ENCODE results near the gene APOB. TPM values are rescaled to one million over a fixed set of nuclear protein-coding genes. Genes with fewer than 3 reads are reported as not detected.

APOB gene
- total and polyA plus RNA-seq, 2 of the 8 experiments (the other 6 are each of a cell fraction or from before 2014, with no cell fraction given) = 0.15 to 0.61 TPM

- Histone ChIP-seq H2BK15ac (ENCODE audit: low read length) (no peak overlapping the region), H4K5ac (ENCODE audit: insufficient read length, low read depth, low read length) (no peak overlapping the region), H4K20me1 (replicated peaks in 1 of 2; ENCODE audit: control insufficient read depth in 1 of 2, insufficient read depth in 2 of 2, low read length in 2 of 2) (no peaks in the 10 kb centered on the region), H2BK5ac (ENCODE audit: low read depth, low read length) (no peak overlapping the region), H2AFZ (ENCODE audit: low read length) (no peak overlapping the region), H3K9me3 (ENCODE audit: insufficient read depth in 2 of 2, low read depth in 1 of 2, low read length in 1 of 2) (no peaks in the 10 kb centered on the region), H3K27me3 (replicated peaks in 1 of 4; ENCODE audit: control insufficient read depth in 3 of 4, extremely low read depth in 1 of 4, insufficient read depth in 3 of 4, low read length in 3 of 4) (no peaks in the 10 kb centered on the region), H3K18ac (ENCODE audit: extremely low read depth, low read length) (no peak overlapping the region), H3K4ac (replicated peaks; ENCODE audit: insufficient read length, low read depth, low read length) (no peak overlapping the region), H2BK12ac (ENCODE audit: low read depth, low read length) (no peak overlapping the region), H3K79me1 (ENCODE audit: low read depth, low read length) (no peaks in the 10 kb centered on the region), H3K14ac (ENCODE audit: insufficient read length) (no peak overlapping the region), H3K9ac (replicated peaks in 1 of 4; ENCODE audit: extremely low read depth in 1 of 4, low read depth in 3 of 4, low read length in 3 of 4) (no peak overlapping the region), H3K23ac (ENCODE audit: insufficient read length) (no peak overlapping the region), H3K4me2 (ENCODE audit: insufficient read depth in 1 of 2, low read depth in 2 of 2, low read length in 2 of 2) (no peak overlapping the region), H3K56ac (replicated peaks; ENCODE audit: insufficient read length, low read depth, low read length) (no peak overlapping the region), H2BK120ac (replicated peaks; ENCODE audit: low read depth, low read length) (no peak overlapping the region), H3K23me2 (ENCODE audit: low read depth, low read length) (no peaks in the 10 kb centered on the region; the same call in 1 of the 2 replicates), H3K79me2 (ENCODE audit: control insufficient read depth in 1 of 2, insufficient read depth in 2 of 2, low read length in 2 of 2) (no peaks in the 10 kb centered on the region), H3K27ac (ENCODE audit: low read depth, low read length) (no peak overlapping the region), H2BK20ac (ENCODE audit: low read length) (no peak overlapping the region), H3K36me3 (ENCODE audit: control insufficient read depth in 2 of 4, insufficient read depth in 4 of 4, low read length in 3 of 4) (no peaks in the 10 kb centered on the region), H4K8ac (ENCODE audit: extremely low read depth, insufficient read depth, low read length) (no peak overlapping the region), H3K4me3 (ENCODE audit: extremely low read depth in 1 of 4, insufficient read depth in 2 of 4, low read depth in 3 of 4, low read length in 4 of 4) (no peak overlapping the region), H3K4me1 (replicated peaks in 1 of 4; ENCODE audit: control insufficient read depth in 3 of 4, insufficient read depth in 4 of 4, low read length in 3 of 4) (peaks cover 0 to 7% (median 2%) of the 10 kb centered on the region in 4 experiments; a peak in 1 of 7 replicates), H2AK5ac (ENCODE audit: low read depth, low read length) (no peak overlapping the region), H4K91ac (replicated peaks; ENCODE audit: insufficient read length, low read length) (no peak overlapping the region)
- DNase-seq (ENCODE audit: low read depth in 1 of 2, low spot score in 2 of 2) (no peak), FAIRE-seq (no peak)
- CTCF ChIA-PET (ENCODE audit: partially characterized antibody) = interaction anchor here (0.8 to 3.4 kb wide), 4 partner anchors 10 to 322 kb away, joined by 3 to 13 read pairs (median 6); no protein-coding TSS in a partner anchor
- 88% methylated on average over 7 of the region's 7 CpGs; no CpG with 5 or more reads in 1 of the 2 experiments for WGBS, 2 experiments (ENCODE audit: extremely low coverage in 1 of 2, insufficient coverage in 1 of 2, insufficient read length in 1 of 2, insufficient replicate concordance in 2 of 2, low coverage in 1 of 2, low lambda C conversion rate in 2 of 2, missing lambda C conversion rate in 1 of 2)
- POLR2A ChIA-PET (ENCODE audit: partially characterized antibody) = no interaction called here
- TF ChIP-seq RNF2 (IDR thresholded peaks at IDR 0.05; ENCODE audit: borderline replicate concordance, low read depth, low read length, missing control alignments, poor library complexity, severe bottlenecking) (no peak), USF2 (IDR thresholded peaks at IDR 0.05; ENCODE audit: low read length) (no peak), POLR2AphosphoS5 (IDR thresholded peaks at IDR 0.05; ENCODE audit: low read depth, low read length) (no peak), CTBP2 (IDR thresholded peaks at IDR 0.05; ENCODE audit: borderline replicate concordance, insufficient read depth, insufficient read length, low read length) (no peak), SIN3A (conservative IDR thresholded peaks at IDR 0.05 in 1 of 2, IDR thresholded peaks at IDR 0.05 in 1 of 2; ENCODE audit: low read depth in 1 of 2, low read length in 2 of 2) (no peak), EGR1 (IDR thresholded peaks at IDR 0.05; ENCODE audit: borderline replicate concordance, low read depth, low read length) (no peak), E2F6 (IDR thresholded peaks at IDR 0.05) (no peak), SP2 (IDR thresholded peaks at IDR 0.05; ENCODE audit: low read length) (no peak), TCF12 (IDR thresholded peaks at IDR 0.05; ENCODE audit: low read depth, low read length) (no peak), GTF2F1 (IDR thresholded peaks at IDR 0.05; ENCODE audit: borderline replicate concordance, low read depth, low read length) (no peak), BRCA1 (IDR thresholded peaks at IDR 0.05; ENCODE audit: low read depth, low read length) (no peak), SIX5 (IDR thresholded peaks at IDR 0.05; ENCODE audit: low read depth, low read length) (no peak)
Measured at GRCh38 chr2:20982861-20983260, 61.0 kb downstream of the APOB start.

All from H1 (cell line).